GM19455 (cell line): ENCODE measurements around the gene SCAMP4.
"Not testable (repeated sequence)": the region's sequence is repeated elsewhere in the genome, so short reads cannot be mapped to it uniquely, and the experiment has no call there.

Experiments
- ATAC-seq: cut with Tn5 transposase; IDR thresholded peaks from one replicate; pipeline ENCODE4 v1.9.1; 2021; ENCODE audit not compliant: unreplicated experiment

Gene SCAMP4

GRCh38 chr19:1882089-1882785 is 23.0 kb upstream of the SCAMP4 start:
- ATAC-seq = no peak

GRCh38 chr19:1882786-1883692 is 22.2 kb upstream of the SCAMP4 start:
- ATAC-seq = no peak

GRCh38 chr19:1883784-1884183 is 21.4 kb upstream of the SCAMP4 start:
- ATAC-seq = no peak

- no peak for ATAC-seq
These were observed 20.9 kb upstream of the SCAMP4 start for GRCh38 chr19:1884291-1884718.

GRCh38 chr19:1884719-1885334 is 20.4 kb upstream of the SCAMP4 start:
- ATAC-seq = peak; percentile 9

- peak; percentile 60 for ATAC-seq
These were observed 19.6 kb upstream of the SCAMP4 start, which contains the start of gene ABHD17A for GRCh38 chr19:1885398-1886119. ABHD17A (minus strand) TSS chr19:1885496; CDS start chr19:1881566, 3,930 bp downstream.

- not testable (repeated sequence) for ATAC-seq
These were observed 18.8 kb upstream of the SCAMP4 start for GRCh38 chr19:1886360-1886759.

GRCh38 chr19:1888385-1888784 is 16.8 kb upstream of the SCAMP4 start:
- ATAC-seq = no peak

- no peak for ATAC-seq
These were observed 15.3 kb upstream of the SCAMP4 start for GRCh38 chr19:1889907-1890306.

- no peak for ATAC-seq
These were observed 11.4 kb upstream of the SCAMP4 start for GRCh38 chr19:1893791-1894190.

GRCh38 chr19:1896508-1896907 is 8.7 kb upstream of the SCAMP4 start:
- no peak for ATAC-seq

- no peak for ATAC-seq
These were observed 3.2 kb upstream of the SCAMP4 start for GRCh38 chr19:1901940-1902404.

- no peak for ATAC-seq
These were observed 2.3 kb upstream of the SCAMP4 start for GRCh38 chr19:1902923-1903322.

GRCh38 chr19:1904860-1905109 is 414 bp upstream of the SCAMP4 start:
- ATAC-seq = no peak

GRCh38 chr19:1905863-1906375 is 720 bp downstream of the SCAMP4 start:
- ATAC-seq = no peak

- no peak for ATAC-seq
These were observed 1.9 kb downstream of the SCAMP4 start for GRCh38 chr19:1906985-1907562.

- ATAC-seq = no peak
These were observed 2.6 kb downstream of the SCAMP4 start for GRCh38 chr19:1907563-1908363.

GRCh38 chr19:1908364-1908678 is 3.1 kb downstream of the SCAMP4 start:
- no peak for ATAC-seq

GRCh38 chr19:1909761-1910080 is 4.5 kb downstream of the SCAMP4 start:
- ATAC-seq = no peak

- no peak for ATAC-seq
These were observed 5.0 kb downstream of the SCAMP4 start for GRCh38 chr19:1910177-1910576.
